Measurements from ENCODE around the gene TACC2.
"Not testable (repeated sequence)": the region's sequence is repeated elsewhere in the genome, so short reads cannot be mapped to it uniquely, and the experiment has no call there.

The TACC2 gene

DNA sequence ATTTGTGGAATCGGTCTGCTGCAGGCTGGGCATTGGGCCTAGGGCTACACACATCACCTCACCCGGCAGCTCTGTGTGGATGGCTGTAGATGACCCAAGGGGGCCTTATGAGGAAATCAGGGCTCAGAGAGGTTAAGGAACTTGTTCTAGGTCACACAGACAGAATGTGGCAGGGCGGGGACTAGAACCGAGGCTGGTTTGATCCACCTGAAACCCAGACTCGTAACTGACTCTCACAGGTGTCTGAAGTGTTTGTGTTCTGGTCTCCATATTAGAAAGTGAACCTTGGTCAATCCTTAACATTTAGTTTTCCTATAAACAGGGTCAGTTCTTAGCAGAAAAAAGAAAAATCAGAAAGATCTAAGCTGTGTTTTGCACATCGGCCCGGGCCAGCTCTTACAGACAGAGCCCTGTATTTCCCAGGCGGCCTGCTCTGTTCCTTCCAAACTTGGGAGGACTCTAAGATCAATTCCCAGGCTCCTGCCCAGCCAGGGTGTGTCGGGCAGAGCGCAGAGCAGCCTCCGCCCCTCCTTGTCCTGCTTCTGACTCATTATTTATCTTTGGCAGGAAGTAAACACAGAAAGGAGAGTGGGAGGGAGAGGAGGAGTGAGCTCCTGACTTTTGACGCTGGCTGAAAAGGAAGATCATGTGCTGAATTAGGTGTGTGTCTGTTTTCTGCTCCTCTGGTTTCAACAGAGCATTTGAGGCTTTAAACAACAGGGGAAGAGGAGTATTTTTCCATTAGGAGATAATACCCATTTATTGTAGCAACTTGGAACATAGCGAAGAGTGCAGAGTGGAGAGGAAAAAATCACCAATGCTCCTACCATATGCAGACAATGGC lies 74.1 kb downstream of the TACC2 start:
- peak; percentile 83 for DNase-seq

DNA sequence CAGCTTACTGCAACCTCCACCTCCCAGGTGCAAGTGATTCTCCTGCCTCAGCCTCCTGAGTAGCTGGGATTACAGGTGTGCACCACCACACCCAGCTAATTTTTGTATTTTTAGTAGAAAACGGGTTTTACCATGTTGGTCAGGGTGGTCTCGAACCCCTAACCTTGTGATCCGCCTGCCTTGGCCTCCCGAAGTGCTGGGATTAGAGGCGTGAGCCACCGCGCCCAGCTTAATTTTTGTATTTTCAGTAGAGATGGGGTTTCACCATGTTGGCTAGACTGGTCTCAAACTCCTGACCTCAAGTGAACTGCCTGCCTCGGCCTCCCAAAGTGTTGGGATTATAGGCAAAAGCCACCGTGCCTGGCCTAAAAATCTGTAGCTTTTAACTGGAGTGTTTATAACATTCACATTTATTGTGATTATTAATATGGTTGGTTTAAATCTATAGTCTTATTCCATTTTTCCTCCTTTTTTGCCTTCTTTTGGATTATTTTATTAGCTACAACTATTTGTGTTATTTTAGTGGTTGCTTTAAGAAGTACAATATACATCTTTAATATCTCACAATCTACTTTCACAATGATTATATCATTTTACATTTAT lies 77.5 kb downstream of the TACC2 start:
- DNase-seq = not testable (repeated sequence)

GRCh38 chr10:122068844-122069243 lies 79.9 kb downstream of the TACC2 start:
- no peak for DNase-seq

DNA sequence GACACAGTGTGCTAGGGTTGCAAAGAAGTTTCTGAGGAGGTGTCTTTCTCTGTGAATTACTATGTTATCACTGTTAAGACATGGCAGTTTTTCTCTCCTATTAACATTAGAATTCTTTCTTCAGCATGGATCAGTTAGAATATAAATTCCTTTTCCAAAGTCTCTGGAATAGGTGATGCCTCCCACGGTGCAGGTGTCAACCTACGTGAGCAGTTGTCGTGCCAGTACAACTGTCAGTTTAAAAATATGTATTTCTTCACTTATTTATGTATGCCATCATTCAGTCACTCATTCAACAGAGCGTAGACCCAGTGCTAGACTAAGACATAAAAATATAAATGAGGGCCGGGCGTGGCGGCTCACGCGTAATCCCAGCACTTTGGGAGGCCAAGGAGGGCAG lies 83.5 kb downstream of the TACC2 start:
- DNase-seq = no peak

GRCh38 chr10:122073508-122073907 lies 84.5 kb downstream of the TACC2 start:
- no peak for DNase-seq

GRCh38 chr10:122075171-122075570 lies 86.2 kb downstream of the TACC2 start:
- no peak for DNase-seq

GRCh38 chr10:122075876-122076275 lies 86.9 kb downstream of the TACC2 start:
- not testable (repeated sequence) for DNase-seq

GRCh38 chr10:122077311-122077875 lies 88.4 kb downstream of the TACC2 start:
- DNase-seq = no peak

GRCh38 chr10:122078326-122078725 lies 89.4 kb downstream of the TACC2 start:
- DNase-seq = no peak

GRCh38 chr10:122078965-122079795 lies 90.2 kb downstream of the TACC2 start:
- peak; percentile 88 for DNase-seq

DNA sequence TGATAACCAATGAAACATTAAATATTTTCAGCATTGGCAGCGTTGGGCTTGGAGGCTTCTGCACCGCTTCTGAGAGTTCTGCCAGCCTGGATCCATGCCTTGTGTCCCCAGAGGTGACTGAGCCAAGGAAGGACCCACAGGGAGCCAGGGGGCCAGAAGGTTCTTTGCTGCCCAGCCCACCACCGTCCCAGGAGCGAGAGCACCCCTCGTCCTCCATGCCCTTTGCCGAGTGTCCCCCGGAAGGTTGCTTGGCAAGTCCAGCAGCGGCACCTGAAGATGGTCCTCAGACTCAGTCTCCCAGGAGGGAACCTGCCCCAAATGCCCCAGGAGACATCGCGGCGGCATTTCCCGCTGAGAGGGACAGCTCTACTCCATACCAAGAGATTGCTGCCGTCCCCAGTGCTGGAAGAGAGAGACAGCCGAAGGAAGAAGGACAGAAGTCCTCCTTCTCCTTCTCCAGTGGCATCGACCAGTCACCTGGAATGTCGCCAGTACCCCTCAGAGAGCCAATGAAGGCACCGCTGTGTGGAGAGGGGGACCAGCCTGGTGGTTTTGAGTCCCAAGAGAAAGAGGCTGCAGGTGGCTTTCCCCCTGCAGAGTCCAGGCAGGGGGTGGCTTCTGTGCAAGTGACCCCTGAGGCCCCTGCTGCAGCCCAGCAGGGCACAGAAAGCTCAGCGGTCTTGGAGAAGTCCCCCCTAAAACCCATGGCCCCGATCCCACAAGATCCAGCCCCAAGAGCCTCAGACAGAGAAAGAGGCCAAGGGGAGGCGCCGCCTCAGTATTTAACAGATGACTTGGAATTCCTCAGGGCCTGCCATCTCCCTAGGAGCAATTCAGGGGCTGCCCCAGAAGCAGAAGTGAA lies 93.9 kb downstream of the TACC2 start:
- DNase-seq = no peak

DNA sequence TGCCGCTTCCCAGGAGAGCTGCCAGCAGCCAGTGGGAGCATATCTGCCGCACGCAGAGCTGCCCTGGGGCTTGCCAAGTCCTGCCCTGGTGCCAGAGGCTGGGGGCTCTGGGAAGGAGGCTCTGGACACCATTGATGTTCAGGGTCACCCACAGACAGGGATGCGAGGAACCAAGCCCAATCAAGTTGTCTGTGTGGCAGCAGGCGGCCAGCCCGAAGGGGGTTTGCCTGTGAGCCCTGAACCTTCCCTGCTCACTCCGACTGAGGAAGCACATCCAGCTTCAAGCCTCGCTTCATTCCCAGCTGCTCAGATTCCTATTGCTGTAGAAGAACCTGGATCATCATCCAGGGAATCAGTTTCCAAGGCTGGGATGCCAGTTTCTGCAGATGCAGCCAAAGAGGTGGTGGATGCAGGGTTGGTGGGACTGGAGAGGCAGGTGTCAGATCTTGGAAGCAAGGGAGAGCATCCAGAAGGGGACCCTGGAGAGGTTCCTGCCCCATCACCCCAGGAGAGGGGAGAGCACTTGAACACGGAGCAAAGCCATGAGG lies 94.6 kb downstream of the TACC2 start:
- no peak for DNase-seq

DNA sequence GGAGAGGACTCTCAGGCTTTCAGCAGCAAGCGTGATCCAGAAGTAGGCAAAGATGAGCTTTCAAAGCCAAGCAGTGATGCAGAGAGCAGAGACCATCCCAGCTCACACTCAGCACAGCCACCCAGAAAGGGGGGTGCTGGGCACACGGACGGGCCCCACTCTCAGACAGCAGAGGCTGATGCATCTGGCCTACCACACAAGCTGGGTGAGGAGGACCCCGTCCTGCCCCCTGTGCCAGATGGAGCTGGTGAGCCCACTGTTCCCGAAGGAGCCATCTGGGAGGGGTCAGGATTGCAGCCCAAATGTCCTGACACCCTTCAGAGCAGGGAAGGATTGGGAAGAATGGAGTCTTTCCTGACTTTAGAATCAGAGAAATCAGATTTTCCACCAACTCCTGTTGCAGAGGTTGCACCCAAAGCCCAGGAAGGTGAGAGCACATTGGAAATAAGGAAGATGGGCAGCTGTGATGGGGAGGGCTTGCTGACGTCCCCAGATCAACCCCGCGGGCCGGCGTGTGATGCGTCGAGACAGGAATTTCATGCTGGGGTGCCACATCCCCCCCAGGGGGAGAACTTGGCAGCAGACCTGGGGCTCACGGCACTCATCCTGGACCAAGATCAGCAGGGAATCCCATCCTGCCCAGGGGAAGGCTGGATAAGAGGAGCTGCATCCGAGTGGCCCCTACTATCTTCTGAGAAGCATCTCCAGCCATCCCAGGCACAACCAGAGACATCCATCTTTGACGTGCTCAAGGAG lies 95.5 kb downstream of the TACC2 start:
- DNase-seq = no peak

- DNase-seq = no peak
Observed at GRCh38 chr10:122085423-122085911, 96.5 kb downstream of the TACC2 start.

GRCh38 chr10:122086416-122087240 lies 97.7 kb downstream of the TACC2 start:
- no peak for DNase-seq

- DNase-seq = no peak
Observed at GRCh38 chr10:122087436-122087835, 98.5 kb downstream of the TACC2 start.

DNA sequence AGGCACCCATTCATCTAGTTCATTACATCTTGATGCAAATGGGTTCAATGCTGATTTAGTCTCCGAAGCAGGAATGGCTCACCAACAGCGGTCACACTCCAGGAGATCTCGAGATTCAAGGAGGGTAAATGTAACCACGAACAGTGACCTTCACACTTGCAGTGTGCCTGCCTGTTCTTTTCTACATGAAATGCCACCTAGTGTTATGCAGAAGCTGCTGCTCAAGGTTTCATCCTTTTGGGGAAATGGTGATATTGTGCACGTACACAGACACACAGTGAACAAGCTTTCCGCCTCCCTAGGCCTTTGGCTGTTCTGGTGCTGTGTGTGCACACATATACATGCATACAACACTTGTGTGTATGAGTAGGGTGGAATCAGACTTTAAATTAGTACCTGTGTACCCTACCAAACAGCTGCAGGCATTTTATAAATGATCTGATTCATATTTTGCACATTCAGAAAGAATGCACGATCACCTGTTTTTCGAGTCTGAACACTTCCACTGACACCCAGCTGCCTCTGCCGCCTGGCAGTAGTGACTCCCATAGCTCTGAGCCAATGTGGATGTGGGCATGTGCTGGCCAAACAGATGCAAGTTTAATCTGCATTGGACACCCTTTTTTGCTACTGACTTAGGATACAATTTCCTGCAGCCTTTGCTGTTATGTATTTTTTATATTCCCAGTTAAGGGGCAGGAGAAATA lies 100.5 kb downstream of the TACC2 start:
- peak; percentile 66 for DNase-seq

GRCh38 chr10:122091722-122092121 lies 102.8 kb downstream of the TACC2 start:
- DNase-seq = no peak

- no peak for DNase-seq
Observed at GRCh38 chr10:122093076-122093475, 104.1 kb downstream of the TACC2 start.

All from right hindlimb (tissue), 1 donor.